OCI-LY3 (cell line): ENCODE measurements around the gene TRIL.

Experiments used
- H2AFZ ChIP-seq: fragments of 200-600, 300-600 bp; shearing (Covaris generic); 2 replicates; pipeline ENCODE4 v1.6.0; 2014; ENCODE audit warnings: antibody characterized with exemption, low read depth, low read length
- H3K27ac ChIP-seq: fragments of 200-600, 300-600 bp; sonication (generic); 2 replicates; pipeline ENCODE4 v1.5.1; 2014; ENCODE audit warnings: mild to moderate bottlenecking, low read length, moderate library complexity, mixed read lengths
- H3K27me3 ChIP-seq: fragments of 200-600, 300-600 bp; sonication (generic); 2 replicates; pipeline ENCODE4 v1.6.1; 2014; ENCODE audit warnings: low read depth, low read length, mixed read lengths
- H3K36me3 ChIP-seq: fragments of 200-600, 300-600 bp; sonication (generic); replicated peaks from 2 replicates; pipeline ENCODE3; 2014; ENCODE audit warnings: low read depth, low read length, mixed read lengths
- H3K4me1 ChIP-seq: fragments of 300-600, 200-600 bp; sonication (generic); 2 replicates; pipeline ENCODE4 v1.6.1; 2014; ENCODE audit warnings: low read length, mixed read lengths
- H3K4me2 ChIP-seq: fragments of 200-600, 300-600 bp; sonication (generic); 2 replicates; pipeline ENCODE4 v1.6.1; 2014; ENCODE audit warnings: low read length, mixed read lengths
- H3K4me3 ChIP-seq: fragments of 300-600, 200-600 bp; sonication (generic); 2 replicates; pipeline ENCODE4 v1.5.1; 2014; ENCODE audit warnings: antibody characterized with exemption, mild to moderate bottlenecking, low read length, moderate library complexity
- H3K79me2 ChIP-seq: fragments of 300-600, 200-600 bp; shearing (Covaris generic); 2 replicates; pipeline ENCODE4 v1.6.1; 2014; ENCODE audit warnings: mild to moderate bottlenecking, low read length, mixed read lengths
- H3K9ac ChIP-seq: fragments of 300-600, 200-600 bp; shearing (Covaris generic); 2 replicates; pipeline ENCODE4 v1.6.0; 2014; ENCODE audit warnings: mild to moderate bottlenecking, low read length, moderate library complexity
- H3K9me3 ChIP-seq: fragments of 200-600, 300-600 bp; shearing (Covaris generic); 2 replicates; pipeline ENCODE4 v1.6.1; 2014; ENCODE audit warnings: low read length, mixed read lengths; ENCODE audit not compliant: insufficient read depth
- H4K20me1 ChIP-seq: fragments of 200-600, 300-600 bp; sonication (generic); 2 replicates; pipeline ENCODE4 v1.6.1; 2016; ENCODE audit warnings: low read length, mixed read lengths; ENCODE audit not compliant: insufficient read depth
- EZH2phosphoT487 ChIP-seq: fragments of 200-600 bp; shearing (Covaris generic); IDR thresholded peaks from 2 replicates; pipeline ENCODE4 v1.6.1; 2018; ENCODE audit warnings: antibody characterized with exemption, mixed run types, low read depth
- TF ChIP-seq, protein P1 (sequence below): fragments of 200-600, 300-600 bp; sonication (generic); IDR thresholded peaks from 2 replicates; pipeline ENCODE4 v1.5.1; 2014; ENCODE audit warnings: antibody characterized with exemption, low read length, low read depth

TRIL gene

DNA sequence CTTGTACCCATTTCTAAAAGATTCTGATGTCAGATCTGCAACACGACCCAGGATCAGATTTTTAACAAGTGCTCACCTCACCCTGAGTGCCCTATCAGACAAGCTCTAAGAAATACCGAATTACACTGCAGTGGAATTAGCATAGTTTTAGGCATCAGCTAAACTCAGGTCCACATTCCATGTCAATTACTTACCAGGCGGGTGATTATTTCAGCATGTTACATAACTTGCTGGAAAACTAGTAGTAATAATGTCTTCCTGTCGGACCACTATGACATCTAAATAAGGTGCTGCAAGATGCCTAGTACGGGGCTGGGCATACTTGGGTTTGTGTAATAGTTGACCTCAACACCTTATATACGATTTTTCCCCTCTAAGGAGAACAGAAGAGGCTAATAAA lies 21.0 kb downstream of the TRIL start:
- Histone ChIP-seq H2AFZ (no peak overlapping the region), H3K4me3 (no peak overlapping the region), H3K4me2 (no peak overlapping the region), H4K20me1 (peaks cover 3% of the 10 kb centered on the region; the same call in 1 of the 2 replicates), H3K27ac (no peak overlapping the region), H3K9me3 (no peaks in the 10 kb centered on the region), H3K4me1 (no peaks in the 10 kb centered on the region), H3K9ac (no peak overlapping the region), H3K27me3 (peaks cover 53% of the 10 kb centered on the region), H3K36me3 (no peaks in the 10 kb centered on the region), H3K79me2 (no peaks in the 10 kb centered on the region)
- TF ChIP-seq, protein P1, sequence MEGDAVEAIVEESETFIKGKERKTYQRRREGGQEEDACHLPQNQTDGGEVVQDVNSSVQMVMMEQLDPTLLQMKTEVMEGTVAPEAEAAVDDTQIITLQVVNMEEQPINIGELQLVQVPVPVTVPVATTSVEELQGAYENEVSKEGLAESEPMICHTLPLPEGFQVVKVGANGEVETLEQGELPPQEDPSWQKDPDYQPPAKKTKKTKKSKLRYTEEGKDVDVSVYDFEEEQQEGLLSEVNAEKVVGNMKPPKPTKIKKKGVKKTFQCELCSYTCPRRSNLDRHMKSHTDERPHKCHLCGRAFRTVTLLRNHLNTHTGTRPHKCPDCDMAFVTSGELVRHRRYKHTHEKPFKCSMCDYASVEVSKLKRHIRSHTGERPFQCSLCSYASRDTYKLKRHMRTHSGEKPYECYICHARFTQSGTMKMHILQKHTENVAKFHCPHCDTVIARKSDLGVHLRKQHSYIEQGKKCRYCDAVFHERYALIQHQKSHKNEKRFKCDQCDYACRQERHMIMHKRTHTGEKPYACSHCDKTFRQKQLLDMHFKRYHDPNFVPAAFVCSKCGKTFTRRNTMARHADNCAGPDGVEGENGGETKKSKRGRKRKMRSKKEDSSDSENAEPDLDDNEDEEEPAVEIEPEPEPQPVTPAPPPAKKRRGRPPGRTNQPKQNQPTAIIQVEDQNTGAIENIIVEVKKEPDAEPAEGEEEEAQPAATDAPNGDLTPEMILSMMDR, result no peak
- no peak for TF ChIP-seq EZH2phosphoT487

DNA sequence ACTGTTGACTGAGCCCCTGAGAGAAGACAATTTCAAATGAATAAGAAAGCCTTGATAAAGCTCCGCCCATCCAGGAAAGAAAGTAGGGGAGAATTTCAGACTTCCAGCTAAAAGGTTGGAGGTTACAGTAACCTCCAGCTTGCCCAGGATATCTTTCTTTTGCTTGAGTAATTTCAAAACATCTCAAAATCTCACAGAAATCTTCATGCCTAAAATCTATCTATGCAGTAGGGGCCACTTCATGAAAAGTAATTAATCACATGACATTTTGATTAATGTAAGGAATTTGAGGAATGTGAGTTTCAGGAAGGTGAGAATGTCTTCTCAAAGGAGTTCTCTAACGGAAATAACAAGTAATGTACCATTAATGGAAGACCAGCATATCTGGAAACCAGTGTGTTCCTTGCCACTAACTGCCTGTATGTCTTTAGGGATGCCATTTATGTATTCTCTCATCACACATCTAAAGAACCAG lies 24.2 kb downstream of the TRIL start:
- H3K4me3 ChIP-seq, result no peak overlapping the region
- no peak overlapping the region for H2AFZ ChIP-seq
- H3K9me3 ChIP-seq, result no peaks in the 10 kb centered on the region
- H3K4me1 ChIP-seq, result no peaks in the 10 kb centered on the region
- H4K20me1 ChIP-seq, result peaks cover 3% of the 10 kb centered on the region; the same call in 1 of the 2 replicates
- H3K36me3 ChIP-seq, result no peaks in the 10 kb centered on the region
- H3K27me3 ChIP-seq, result peaks cover 44% of the 10 kb centered on the region
- H3K9ac ChIP-seq, result no peak overlapping the region
- TF ChIP-seq, protein P1, result no peak
- TF ChIP-seq EZH2phosphoT487, result no peak
- H3K27ac ChIP-seq, result no peak overlapping the region
- H3K79me2 ChIP-seq, result no peaks in the 10 kb centered on the region
- no peak overlapping the region for H3K4me2 ChIP-seq

DNA sequence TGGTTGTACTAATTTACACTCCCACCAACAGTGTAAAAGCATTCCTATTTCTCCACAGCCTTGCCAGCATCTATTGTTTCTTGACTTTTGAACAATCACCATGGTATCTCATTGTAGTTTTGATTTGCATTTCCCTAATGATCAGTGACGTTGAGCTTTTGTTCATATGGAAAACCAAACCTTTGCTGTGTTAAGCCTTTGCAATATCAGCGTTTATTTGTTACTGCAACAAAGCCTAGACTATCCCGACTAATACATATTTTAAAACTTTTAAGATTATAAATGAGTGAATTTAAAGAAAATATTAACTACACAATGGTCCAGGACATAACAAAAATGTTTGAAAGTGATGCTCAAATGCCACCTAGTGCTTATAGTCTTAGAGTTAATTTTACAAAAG lies 26.6 kb downstream of the TRIL start:
- Histone ChIP-seq H3K9me3 (no peaks in the 10 kb centered on the region), H4K20me1 (peaks cover 3% of the 10 kb centered on the region; the same call in 1 of the 2 replicates), H3K4me2 (no peak overlapping the region), H3K4me1 (peaks cover 2% of the 10 kb centered on the region), H3K36me3 (no peaks in the 10 kb centered on the region), H3K27me3 (peaks cover 46% of the 10 kb centered on the region), H3K27ac (no peak overlapping the region), H3K9ac (no peak overlapping the region), H3K79me2 (no peaks in the 10 kb centered on the region), H3K4me3 (no peak overlapping the region), H2AFZ (no peak overlapping the region)
- TF ChIP-seq, protein P1, result no peak

DNA sequence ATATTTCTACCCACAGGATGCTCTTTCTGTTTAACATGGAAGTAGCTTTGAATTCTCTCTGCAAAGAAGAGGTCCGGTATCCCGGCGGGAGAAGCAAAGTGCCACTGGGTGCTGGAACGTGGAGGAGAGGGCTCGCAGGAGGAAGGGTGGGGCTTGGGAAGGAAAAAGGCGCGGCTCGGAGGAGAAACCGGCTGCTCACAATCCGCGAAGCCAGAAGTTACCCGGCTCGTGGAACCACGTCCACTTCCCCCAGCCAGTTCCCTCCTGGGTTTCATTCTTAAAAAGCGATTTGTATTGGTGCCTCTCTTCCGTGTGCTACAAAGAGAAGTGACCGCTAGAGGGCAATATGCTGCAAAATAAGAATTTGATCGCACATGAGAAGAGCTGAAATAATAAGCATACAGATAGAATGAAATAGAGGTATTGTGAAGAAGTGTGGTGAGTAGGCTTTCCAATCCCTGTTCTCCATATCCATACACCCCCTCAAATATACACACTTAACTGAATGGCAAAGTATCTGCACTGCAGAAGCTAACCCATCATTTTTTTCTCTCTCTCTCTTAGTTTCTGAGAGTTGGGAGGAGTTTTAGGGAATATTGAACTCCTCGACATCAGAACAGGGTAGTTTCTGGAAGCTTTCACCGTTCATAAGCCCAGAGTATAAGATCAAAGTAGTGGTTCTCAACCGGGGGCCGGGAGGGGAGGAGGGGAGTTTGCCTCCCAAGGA lies 31.1 kb downstream of the TRIL start:
- peaks cover 5% of the 10 kb centered on the region for H3K4me1 ChIP-seq
- H3K27me3 ChIP-seq, result peaks cover 61% of the 10 kb centered on the region
- H3K36me3 ChIP-seq, result no peaks in the 10 kb centered on the region
- H3K9ac ChIP-seq, result no peak overlapping the region
- H4K20me1 ChIP-seq, result no peaks in the 10 kb centered on the region
- no peak overlapping the region for H3K27ac ChIP-seq
- H3K4me2 ChIP-seq, result peak overlapping the region; percentile 88
- no peak overlapping the region for H2AFZ ChIP-seq
- H3K9me3 ChIP-seq, result no peaks in the 10 kb centered on the region
- H3K4me3 ChIP-seq, result peak overlapping the region; percentile 71
- no peaks in the 10 kb centered on the region for H3K79me2 ChIP-seq
- TF ChIP-seq EZH2phosphoT487, result no peak
- TF ChIP-seq, protein P1, result peak; percentile 78
